ENCODE results near the gene PDE11A.

Gene PDE11A

DNA sequence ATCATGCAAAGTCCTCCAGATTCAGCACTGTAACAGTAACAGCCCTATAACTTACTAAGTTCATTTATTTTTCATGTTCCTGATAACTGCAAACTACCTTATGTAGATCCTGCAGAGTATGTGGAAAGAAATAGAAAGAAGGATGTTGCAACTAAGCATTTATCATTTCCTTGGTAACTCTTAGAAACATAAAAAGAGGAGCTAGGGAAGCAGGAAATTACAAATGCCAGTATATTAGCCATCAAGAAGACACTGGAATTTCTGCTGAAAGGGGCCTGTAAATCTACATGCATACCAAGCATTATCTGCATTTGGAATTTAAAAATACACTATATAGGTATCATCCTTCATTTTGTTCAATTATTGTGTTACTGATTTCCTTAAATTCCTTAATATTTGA lies 66.8 kb downstream of the PDE11A start:
- no peak for TF ChIP-seq CTCF (conservative IDR thresholded peaks at IDR 0.05)
- TF ChIP-seq ZFX (IDR thresholded peaks at IDR 0.05), result no peak
- H3K27ac ChIP-seq, result no peak overlapping the region

DNA sequence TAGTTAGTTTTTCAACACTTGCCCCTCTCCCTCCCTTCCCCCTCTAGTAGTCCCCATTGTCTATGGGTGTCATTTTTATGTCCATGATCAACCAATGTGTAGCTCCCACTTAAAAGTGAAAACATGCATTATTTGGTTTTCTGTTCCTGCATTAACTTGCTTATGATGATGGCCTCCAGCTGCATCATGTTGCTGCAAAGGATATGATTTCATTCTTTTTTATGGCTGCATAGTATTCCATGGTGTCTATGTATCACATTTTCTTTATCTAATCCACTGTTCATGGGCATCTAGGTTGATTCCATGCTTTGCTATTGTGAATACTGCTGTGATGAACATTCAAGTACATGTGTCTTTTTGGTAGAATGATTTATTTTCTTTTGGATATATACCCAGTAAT lies 70.5 kb downstream of the PDE11A start:
- TF ChIP-seq ZFX (IDR thresholded peaks at IDR 0.05), result no peak
- TF ChIP-seq CTCF (conservative IDR thresholded peaks at IDR 0.05), result no peak
- no peak overlapping the region for H3K27ac ChIP-seq

DNA sequence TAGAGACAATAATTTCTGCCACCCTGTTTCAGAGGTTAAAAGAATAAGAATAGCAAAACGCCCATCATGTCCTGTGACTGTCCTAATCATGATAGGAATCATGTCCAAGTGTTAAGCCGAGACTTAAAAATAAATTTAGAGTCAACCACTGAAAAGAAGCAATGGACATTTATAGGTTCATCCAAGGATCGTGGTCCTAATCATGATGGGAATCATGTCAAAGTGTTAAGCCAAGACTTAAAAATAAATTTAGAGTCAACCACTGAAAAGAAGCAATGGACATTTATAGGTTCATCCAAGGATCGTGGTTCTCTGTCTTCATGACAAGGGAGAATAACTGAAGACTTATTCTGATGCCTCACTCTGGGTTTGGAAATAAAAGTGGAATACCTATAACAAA lies 73.6 kb downstream of the PDE11A start:
- TF ChIP-seq ZFX (IDR thresholded peaks at IDR 0.05) (no peak), CTCF (conservative IDR thresholded peaks at IDR 0.05) (no peak)
- no peak overlapping the region for H3K27ac ChIP-seq

GRCh38 chr2:177998006-177998405 lies 74.6 kb downstream of the PDE11A start:
- TF ChIP-seq CTCF (conservative IDR thresholded peaks at IDR 0.05) (no peak), ZFX (IDR thresholded peaks at IDR 0.05) (no peak)

GRCh38 chr2:177992992-177993391 lies 79.6 kb downstream of the PDE11A start:
- H3K27ac ChIP-seq, result no peak overlapping the region
- TF ChIP-seq ZFX (IDR thresholded peaks at IDR 0.05) (no peak), CTCF (conservative IDR thresholded peaks at IDR 0.05) (no peak)

More at GRCh38 chr2:177998006-177998405, 74.6 kb downstream of the PDE11A start:
- H3K27ac ChIP-seq, result no peak overlapping the region

- TF ChIP-seq ZFX (IDR thresholded peaks at IDR 0.05), result no peak
- TF ChIP-seq CTCF (conservative IDR thresholded peaks at IDR 0.05), result no peak
- H3K27ac ChIP-seq, result no peak overlapping the region
Measured at GRCh38 chr2:177989029-177989885, 83.3 kb downstream of the PDE11A start.

DNA sequence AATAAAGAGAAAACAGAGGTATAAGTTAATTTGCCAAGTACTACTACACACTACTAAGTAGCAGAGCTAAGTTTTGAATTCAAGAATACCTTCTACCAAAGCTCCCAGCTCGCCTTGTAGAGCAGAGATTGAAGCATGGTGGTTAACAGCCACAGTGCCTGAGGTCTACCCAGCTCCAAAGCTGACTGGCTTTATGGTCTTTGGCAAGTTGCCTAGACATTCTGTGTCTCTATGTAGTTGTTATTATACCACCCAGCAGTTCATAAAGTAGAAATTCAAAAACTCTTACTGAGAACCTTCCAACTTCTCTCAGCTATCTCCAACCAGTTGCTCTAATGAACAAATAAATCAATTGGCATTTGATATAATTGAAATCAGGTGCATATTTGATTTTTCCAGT lies 87.8 kb downstream of the PDE11A start:
- TF ChIP-seq ZFX (IDR thresholded peaks at IDR 0.05), result no peak
- no peak for TF ChIP-seq CTCF (conservative IDR thresholded peaks at IDR 0.05)
- H3K27ac ChIP-seq, result no peak overlapping the region

Measured in C4-2B (cell line).